HG03280 (cell line): ENCODE data around the gene PRF1.
"Not testable (repeated sequence)": the region's sequence is repeated elsewhere in the genome, so short reads cannot be mapped to it uniquely, and the experiment has no call there.

Experiments used
- ATAC-seq: cut with Tn5 transposase; IDR thresholded peaks from one replicate; pipeline ENCODE4 v1.9.1; 2021; ENCODE audit warnings: mild to moderate bottlenecking, moderate library complexity; ENCODE audit not compliant: unreplicated experiment

Gene PRF1

GRCh38 chr10:70617798-70618568 is 15.4 kb upstream of the PRF1 start:
- ATAC-seq = no peak

- no peak for ATAC-seq
These were observed 14.2 kb upstream of the PRF1 start for GRCh38 chr10:70616761-70617160.

DNA sequence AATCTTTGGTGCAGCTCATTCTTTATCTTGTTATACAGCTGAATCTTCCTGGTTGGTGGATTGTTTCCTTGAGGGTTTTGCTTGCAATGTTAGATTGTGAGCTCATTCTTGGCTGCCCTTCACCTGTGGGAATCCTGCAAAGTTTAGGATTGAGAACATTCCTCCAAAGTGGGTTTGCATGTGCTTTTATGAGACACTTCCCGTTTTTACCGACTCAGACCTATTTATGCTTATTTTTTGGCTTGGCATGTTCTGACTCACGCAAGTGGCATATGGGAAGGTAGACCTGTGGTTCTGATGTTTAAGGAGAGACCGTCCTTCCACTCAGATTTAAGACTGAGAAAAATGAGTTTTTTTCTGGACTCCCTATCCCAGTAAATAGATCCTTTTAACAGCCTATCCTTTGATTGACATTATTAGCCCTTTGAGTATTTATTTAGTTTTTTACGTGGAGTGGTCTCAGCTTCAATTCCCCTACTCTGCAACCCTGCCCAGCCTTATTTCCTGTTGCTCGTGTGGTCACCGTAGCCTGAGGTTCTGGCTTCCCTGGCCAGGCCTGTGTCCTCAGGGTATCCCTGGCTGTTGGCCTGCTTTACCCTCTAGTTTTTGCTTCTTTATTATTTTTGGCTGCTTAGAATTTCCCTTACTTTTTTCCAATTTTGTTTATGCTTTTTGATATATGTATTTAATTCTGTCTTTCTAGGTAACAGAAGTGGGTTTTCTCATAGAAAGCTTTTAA is 13.4 kb upstream of the PRF1 start:
- no peak for ATAC-seq

GRCh38 chr10:70615211-70615610 is 12.7 kb upstream of the PRF1 start:
- no peak for ATAC-seq

- not testable (repeated sequence) for ATAC-seq
These were observed 11.8 kb upstream of the PRF1 start for GRCh38 chr10:70614364-70614763.

- no peak for ATAC-seq
These were observed 11.4 kb upstream of the PRF1 start for GRCh38 chr10:70613941-70614340.

GRCh38 chr10:70607936-70608335 is 5.4 kb upstream of the PRF1 start:
- ATAC-seq = no peak

DNA sequence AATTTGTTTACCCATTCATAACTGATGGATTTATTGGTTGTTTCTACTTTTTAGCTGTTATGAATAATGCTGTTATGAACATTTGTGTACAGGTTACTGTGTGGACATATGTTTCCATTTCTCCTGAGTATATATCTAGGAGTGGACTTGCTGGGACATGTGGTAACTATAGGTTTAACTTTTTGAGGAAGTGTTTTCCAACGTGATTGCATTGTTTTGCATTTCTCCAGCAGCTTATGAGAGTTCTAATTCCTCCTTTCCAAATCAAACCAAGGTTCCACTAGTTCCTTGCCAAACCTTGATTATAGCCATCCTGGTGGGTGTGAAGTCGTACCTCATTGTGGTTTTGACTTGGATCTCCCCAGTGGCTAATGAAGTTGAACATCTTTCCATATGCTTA is 2.6 kb upstream of the PRF1 start:
- ATAC-seq = no peak

- no peak for ATAC-seq
These were observed 1.6 kb upstream of the PRF1 start for GRCh38 chr10:70604106-70604505.

DNA sequence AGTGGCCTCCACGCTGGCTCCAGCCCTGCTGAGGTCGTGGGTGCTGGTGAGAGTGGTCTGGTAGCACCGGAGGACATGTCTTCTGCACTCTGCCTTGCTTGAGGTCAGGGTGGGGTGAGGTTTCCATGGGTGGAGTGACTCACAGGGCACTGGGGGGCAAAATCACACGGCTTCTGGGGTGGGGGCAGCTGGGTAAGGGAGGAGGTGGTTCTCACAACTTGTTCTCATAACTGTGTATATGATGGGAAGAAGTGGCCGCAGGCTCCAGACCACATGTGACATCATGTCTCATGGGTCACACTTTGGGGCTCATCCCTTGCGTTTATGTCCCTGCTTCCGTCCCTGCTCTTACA is 884 bp upstream of the PRF1 start:
- no peak for ATAC-seq

GRCh38 chr10:70601746-70602145 is 795 bp downstream of the PRF1 start:
- no peak for ATAC-seq

DNA sequence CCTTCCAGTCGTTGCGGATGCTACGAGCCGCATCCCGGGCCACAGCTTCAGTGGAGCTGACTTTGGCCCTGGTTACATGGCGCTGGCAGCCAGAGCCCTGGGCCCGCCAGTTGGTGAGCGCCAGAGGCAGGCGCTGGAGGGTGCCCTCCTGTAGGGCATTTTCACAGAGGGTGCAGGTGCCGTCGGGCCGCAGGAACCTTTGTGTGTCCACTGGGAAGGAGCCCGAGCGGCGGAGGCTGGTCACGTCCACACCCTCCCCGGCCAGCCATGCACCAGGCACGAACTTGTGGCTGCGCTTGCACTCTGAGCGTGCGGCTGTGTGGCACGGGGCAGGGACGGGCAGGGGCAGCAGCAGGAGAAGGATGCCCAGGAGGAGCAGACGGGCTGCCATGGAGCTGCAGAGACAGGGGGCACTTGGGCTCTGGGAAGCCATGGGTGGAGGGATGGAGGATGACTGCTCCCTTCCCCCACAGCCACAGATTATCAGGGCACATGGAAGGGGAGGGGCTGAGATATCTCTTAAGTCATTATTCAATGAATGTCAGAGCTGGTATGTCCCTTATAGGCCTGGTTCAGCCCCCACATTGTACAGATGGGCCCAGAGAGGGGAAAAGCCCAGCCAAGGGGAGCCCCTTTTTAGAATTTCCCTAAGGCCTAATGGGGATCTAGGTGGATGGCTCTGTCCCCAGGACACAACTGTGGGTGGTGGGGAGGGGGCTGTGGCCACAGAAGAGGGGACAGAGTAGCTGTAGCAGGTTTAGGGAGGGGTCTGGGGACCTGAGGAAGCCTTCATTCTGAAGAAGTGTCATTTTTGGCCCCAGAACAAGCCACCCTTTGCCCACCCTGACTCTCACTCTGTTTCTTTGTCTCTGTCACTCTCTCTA is 1.8 kb downstream of the PRF1 start:
- no peak for ATAC-seq

GRCh38 chr10:70599791-70600190 is 2.8 kb downstream of the PRF1 start:
- no peak for ATAC-seq

GRCh38 chr10:70599319-70599718 is 3.2 kb downstream of the PRF1 start:
- ATAC-seq = no peak

GRCh38 chr10:70598857-70599295 is 3.7 kb downstream of the PRF1 start:
- ATAC-seq = no peak

- ATAC-seq = no peak
These were observed 4.4 kb downstream of the PRF1 start for GRCh38 chr10:70597856-70598815.

GRCh38 chr10:70596860-70597809 is 5.4 kb downstream of the PRF1 start:
- no peak for ATAC-seq

GRCh38 chr10:70596110-70596798 is 6.3 kb downstream of the PRF1 start:
- no peak for ATAC-seq

- no peak for ATAC-seq
These were observed 7.0 kb downstream of the PRF1 start for GRCh38 chr10:70595566-70596016.
